Fibroblast of villous mesenchyme (primary cell): ENCODE data around the gene CCRL2. TPM values are rescaled to one million over a fixed set of nuclear protein-coding genes. Genes with fewer than 3 reads are reported as not detected.

Experiments
- DNase-seq: peaks from one replicate; pipeline ENCODE4 v3.0.0-alpha.2; 2010; ENCODE audit warnings: low read depth
- H3K4me3 ChIP-seq: 2 replicates; pipeline ENCODE4 v1.5.1; 2011; ENCODE audit warnings: low read depth, mild to moderate bottlenecking, low read length
- total RNA-seq: library from RNA; depleted of rRNA; stranded (reverse); fragments of >200 nt; gene quantifications from 2 replicates; pipeline ENCODE4 v1.2.3, GENCODE V29; 2012
- TF ChIP-seq, protein P1 (sequence below): IDR thresholded peaks from 2 replicates; pipeline ENCODE4 v1.5.1; 2012; ENCODE audit warnings: low read depth, mild to moderate bottlenecking, low read length; ENCODE audit not compliant: insufficient read depth

Gene CCRL2
- total RNA-seq, 1 donor: 2.2 TPM

DNA sequence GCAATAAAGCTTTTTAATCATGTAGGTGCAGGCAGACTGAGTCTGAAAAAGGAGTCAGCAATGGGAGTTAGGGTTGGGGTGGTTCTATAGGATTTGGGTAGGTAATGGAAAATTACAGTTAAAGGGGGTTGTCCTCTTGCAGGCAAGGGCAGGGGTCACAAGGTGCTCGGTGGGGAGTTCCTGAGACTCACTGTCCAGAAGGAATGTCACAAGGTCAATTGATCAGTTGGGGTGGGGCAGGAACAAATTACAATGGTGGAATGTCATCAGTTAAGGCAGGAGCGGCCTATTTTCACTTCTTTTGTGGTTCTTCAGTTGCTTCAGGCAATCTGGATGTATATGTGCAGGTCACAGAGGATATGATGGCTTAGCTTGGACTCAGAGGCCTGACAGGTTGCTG, 14.0 kb upstream of the CCRL2 start:
- H3K4me3 ChIP-seq: no peak overlapping the region
- TF ChIP-seq, protein P1, sequence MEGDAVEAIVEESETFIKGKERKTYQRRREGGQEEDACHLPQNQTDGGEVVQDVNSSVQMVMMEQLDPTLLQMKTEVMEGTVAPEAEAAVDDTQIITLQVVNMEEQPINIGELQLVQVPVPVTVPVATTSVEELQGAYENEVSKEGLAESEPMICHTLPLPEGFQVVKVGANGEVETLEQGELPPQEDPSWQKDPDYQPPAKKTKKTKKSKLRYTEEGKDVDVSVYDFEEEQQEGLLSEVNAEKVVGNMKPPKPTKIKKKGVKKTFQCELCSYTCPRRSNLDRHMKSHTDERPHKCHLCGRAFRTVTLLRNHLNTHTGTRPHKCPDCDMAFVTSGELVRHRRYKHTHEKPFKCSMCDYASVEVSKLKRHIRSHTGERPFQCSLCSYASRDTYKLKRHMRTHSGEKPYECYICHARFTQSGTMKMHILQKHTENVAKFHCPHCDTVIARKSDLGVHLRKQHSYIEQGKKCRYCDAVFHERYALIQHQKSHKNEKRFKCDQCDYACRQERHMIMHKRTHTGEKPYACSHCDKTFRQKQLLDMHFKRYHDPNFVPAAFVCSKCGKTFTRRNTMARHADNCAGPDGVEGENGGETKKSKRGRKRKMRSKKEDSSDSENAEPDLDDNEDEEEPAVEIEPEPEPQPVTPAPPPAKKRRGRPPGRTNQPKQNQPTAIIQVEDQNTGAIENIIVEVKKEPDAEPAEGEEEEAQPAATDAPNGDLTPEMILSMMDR: no peak
- DNase-seq: no peak

DNA sequence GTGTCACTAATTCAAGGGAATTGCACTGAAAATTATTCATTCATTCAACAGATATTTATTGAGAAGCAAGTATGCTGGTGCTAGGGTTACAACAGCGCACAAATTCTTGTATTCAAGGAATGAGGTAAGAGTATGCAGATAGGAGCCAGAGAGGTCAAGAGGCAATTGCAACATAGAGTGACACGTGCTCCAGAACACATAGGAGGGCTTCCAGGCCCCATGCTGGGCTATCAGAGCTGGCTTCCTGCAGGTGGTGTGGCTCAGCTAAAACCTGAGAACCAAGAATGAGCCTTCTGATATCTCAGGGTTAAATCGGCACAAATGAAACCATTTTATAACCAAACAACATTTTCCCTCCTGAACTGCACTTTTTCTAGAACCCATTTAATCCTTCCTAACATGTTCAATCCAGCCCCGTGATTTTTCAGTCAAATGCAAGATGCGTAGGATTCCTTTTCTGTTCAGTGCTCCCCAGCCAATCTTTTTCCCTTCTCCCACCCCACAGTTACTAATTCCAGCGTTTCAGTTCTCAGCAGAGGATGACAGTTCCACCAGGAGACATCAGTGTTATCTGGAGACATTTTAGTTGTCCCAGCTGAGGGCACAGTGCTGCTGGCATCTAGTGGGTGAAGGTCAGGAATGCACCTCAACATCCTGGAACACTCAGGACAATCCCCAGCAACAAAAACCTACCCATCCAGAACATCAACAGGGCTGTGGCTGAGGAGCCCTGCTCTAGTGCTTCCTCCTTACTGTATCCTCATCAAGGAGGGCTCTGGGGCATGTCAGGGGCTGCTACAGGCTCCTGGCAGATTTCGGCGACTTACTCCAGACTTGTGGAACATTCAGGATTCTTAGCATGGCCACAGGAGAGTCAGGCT, 13.3 kb upstream of the CCRL2 start:
- peak; percentile 59 for DNase-seq
- H3K4me3 ChIP-seq: no peak overlapping the region
- TF ChIP-seq, protein P1: no peak

DNA sequence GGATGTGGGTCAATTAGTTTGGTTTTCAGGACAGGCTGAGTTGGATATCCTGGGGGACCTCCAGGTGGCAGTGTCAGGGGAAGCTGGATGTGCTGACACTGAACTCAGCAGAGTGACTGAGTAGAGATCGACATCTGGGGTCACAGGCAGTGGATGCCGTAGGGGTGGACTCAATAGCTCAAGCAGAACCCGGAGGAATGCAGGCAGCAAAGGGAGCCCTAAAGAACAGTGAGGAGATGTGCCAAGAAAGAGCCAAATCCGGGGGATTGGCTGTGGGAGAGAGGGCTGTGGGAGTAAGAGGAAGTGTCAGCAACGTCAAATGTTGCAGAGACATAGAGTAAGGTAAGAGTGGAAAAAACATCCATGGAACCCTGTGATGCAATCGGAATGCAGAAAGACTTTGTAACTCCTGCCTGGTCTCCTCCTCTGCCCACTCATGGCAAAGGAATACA, 11.8 kb upstream of the CCRL2 start:
- DNase-seq: peak; percentile 59
- TF ChIP-seq, protein P1: no peak
- H3K4me3 ChIP-seq: no peak overlapping the region

DNA sequence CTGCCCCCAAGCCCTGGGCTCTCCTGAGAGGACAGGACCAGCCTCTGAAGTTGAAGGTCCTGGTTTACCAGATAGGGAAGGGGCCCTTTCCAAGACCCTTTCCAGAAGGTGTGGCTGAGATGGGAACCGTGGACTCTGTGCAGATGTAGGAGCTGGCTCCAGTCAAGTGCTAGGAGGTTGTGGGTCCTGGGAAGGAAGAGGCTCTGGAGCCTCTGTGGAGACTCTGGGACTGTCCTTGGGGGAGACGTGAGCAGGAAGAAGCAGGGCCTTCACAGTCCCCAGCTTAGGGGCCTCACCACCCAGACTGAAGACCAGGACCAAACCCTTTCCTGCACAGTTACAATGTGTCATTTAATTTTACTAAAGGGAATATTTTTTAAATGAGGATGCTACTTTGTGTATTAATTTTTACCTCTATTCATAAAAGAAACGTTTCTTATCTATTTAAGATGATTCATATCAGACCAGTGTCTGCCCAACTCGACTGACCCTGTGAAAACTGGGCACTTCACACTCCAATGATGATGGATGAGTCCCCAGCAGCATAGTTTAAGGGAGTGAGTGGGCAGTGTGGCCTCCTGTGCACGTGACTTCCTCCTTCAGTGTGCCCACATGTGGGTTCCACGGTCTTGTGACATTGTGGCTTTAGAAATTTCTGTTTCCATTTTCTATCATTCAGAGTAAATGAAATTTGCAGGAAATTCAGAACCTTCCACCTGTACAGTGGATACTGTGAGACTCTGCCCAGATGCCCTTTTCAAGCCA, 11.1 kb upstream of the CCRL2 start:
- DNase-seq: no peak
- H3K4me3 ChIP-seq: no peak overlapping the region
- TF ChIP-seq, protein P1: no peak

- no peak overlapping the region for H3K4me3 ChIP-seq
- no peak for DNase-seq
- TF ChIP-seq, protein P1: no peak
These were observed 9.9 kb upstream of the CCRL2 start for GRCh38 chr3:46397111-46397510.

DNA sequence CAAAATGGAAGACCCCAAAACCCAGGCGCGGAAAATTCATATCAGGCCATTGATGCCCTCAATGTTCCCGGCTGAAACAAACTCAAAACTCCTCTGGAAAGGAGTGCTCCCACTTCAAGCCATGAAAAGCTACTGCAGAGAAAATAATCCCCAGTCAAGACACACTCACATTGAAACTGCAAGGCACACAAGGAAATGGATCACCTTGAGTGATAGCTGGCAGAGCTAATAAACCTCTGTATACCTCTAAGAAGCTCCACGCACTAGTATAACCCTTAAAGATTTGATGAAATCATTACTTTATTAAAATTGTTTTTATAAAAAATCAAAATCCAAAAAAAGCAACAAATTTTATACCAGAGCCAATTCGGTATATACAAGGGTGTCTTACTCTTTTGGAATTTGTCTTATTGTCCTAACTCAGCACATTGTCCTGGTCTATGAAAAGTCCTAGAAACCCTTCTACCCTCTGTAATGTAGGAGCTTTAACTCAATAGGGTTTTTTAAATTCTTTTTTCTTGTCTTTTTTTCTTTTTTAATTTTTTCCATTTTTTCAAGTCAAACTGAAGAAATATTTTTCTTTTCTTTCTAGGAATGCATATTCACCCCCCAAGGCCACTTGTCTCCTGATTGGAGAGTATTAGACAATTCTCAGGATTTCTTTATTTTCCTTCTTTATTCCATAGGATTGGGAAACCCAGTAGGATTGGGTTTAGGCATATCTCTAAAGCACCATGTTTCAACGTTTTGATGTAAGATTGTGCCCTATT, 8.7 kb upstream of the CCRL2 start:
- no peak for DNase-seq
- TF ChIP-seq, protein P1: no peak
- H3K4me3 ChIP-seq: no peak overlapping the region
